GM21825 (cell line): ENCODE measurements around the gene MYOM1.

Source experiments
- ATAC-seq: cut with Tn5 transposase; IDR thresholded peaks from one replicate; pipeline ENCODE4 v1.9.1; 2021; ENCODE audit warnings: mild to moderate bottlenecking, moderate library complexity; ENCODE audit not compliant: unreplicated experiment

MYOM1 gene

DNA sequence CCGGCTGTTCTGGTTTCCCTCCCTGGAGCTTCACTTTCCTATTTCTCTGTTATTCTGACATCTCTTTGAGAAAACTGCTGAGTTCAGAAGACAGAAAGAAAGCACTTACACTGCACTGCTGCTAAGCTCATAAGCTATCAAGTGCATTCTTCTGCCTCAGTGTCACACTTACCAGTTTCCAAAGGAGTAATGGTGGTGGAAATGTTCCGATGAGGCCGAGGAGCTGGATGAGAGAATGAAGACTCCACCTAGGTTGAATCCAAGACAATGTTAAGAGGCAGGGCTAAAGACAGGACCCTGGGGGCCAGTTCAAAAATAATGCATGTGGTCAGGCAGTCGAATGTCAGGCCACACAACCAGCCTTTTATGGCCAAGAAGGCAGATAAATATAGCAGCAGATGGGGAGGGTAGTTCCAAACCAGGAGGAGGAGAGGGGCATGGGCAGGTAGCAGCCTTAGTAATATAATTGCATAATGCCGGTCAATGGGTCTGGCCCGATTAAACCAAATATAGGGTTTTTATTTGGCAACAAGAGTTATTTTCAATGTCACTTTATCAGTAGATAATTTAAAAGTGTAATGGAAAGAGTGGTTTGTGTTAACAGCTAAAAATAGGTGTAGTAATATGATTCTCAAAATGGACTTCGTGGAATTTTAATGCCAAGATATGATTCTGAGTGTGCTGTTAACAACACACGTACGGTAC, at the start of gene MYOM1:
MYOM1 (minus strand) TSS at position 338 of the 705 bp plus-strand sequence. CDS start 4,745 bp downstream, outside the sequence.
- ATAC-seq = no peak

DNA sequence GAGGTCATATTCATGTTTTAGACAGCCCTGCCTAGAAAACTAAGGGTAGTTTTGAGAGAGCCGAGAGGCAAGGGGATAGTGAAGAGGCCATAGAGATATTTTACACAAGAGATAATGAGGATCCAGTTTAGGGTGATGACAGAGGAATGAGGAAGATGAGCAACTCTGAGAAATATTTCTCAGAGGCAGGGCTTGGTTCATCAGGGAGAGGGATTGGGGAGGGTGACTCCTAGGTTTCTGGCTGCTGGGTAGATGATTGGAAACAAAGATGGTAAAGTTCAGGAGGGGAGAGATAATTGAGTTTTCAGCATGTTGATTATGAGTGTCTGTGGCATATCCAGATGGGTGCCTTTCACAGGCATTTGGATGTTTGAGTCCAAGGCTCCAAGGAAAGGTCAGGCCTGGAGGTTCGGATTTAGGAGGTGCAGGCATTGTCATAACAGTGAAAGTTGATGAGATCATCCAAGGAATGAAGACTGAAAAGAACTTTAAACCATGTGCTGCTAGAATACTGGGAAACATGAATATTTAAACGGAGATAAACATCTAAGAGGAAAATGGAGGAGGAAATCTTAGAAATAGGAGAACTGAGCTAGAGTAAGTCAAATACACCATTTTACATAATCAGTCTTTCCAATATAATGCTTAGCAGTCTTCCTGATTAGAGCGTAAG, 49.6 kb upstream of the MYOM1 start:
- ATAC-seq = no peak

DNA sequence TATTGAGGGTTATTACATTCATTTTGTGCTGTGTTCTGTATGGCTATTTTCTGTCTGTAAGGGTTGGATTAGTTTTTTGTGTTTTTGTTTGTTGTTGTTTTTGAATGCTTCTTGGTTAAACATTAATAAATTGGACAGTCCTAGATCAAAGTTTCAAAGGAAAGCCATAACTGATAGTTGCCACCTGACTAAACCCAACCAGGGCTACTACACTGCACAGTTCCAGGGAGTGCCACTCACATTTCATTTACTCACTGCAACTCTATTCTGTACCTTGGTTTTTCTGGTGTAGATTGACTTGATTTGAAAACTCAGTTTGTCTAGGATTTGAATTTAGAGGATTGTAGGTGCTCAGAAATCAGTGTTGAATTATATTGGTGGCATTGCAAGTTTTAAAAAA, 48.5 kb upstream of the MYOM1 start:
- ATAC-seq = no peak

DNA sequence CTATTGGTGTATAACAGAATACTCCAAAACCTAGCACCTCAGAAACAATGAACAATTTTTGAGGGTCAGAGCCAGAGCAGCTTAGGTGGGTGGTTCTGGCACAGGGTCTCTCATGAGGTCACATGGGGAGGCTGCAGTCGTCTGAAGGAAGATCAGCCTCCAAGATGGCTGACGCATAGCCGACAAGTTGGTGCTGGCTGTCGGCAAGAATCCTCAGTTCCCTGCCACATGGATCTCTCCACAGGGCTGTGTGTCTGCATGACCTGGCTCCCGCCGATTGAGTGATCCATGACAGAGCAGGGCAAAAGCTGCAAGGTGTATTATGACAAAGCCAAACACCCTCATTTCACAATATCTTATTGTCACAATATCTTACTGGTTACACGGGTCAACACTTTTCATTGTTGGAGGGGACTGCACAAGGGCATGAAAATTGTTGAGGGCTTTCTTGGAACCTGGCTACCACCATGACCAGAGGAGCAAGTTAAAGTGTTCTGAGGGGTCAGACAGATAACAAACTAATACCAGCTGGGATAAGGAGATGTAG, 46.4 kb upstream of the MYOM1 start:
- ATAC-seq = no peak

DNA sequence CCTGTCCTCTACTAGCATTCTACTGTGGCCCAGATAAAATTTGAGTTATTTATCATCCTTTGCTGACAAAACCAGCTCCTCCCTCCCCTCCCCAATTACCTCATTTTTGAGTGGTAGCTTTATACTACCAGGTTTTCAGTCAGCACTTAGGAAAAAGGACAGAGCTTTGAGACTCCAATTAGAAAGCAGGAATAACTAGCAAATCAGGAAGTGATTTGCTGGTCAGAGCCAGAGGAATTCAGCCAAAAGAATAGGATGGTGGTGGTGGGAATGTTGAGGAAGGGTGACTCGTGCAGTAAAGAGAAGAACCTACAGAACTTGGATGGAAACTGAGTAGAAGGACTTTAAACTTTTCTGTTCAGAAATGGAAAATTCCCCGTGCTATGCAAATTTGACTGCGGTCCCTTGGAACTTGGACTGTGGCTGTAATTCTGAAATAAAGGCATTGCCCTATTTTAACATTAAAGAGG, 45.8 kb upstream of the MYOM1 start:
- ATAC-seq = no peak

DNA sequence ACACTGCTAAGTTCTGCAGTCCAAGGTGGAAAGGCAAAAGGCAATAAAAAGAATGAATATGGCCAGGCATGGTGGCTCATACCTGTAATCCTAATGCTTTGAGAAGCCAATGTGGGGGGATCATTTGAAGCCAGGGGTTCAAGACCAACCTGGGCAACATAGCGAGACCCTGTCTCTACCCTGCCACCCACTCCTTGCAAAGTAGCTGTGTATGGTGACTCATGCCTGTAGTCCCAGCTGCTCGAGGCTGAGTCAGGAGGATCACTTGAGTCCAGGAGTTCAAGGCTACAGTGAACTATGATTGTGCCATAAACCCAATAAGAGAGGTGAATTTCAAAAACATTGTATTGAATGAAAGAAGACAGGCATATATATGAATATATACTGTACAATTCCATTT, 44.6 kb upstream of the MYOM1 start:
- no peak for ATAC-seq

DNA sequence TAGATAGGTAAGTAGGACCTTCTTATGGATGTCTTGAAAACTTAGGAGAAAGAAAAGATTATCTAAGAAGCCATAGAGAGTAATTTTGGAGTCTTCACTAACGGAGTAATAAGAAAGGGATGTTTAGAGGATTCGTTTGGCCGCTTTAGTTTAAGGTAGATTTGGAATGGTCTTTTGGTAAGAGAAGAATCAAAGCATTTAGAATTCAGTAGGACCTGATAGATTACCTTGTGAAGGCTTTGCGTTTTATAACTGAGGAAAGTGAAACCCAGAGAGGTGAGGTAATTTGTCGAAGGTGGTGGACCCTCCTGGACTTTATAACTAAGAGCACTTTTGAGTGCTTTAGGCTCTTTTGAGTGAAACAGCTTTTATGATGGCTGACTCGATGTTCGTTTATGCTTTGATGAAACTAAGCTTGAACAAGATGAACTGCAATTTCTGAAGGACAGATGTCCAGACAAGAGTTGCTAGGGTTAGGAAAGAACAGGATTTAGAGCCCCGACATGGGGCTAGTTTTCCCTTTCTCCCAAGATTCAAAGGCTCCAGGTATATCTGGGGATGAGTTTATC, 43.4 kb upstream of the MYOM1 start:
- ATAC-seq = no peak

DNA sequence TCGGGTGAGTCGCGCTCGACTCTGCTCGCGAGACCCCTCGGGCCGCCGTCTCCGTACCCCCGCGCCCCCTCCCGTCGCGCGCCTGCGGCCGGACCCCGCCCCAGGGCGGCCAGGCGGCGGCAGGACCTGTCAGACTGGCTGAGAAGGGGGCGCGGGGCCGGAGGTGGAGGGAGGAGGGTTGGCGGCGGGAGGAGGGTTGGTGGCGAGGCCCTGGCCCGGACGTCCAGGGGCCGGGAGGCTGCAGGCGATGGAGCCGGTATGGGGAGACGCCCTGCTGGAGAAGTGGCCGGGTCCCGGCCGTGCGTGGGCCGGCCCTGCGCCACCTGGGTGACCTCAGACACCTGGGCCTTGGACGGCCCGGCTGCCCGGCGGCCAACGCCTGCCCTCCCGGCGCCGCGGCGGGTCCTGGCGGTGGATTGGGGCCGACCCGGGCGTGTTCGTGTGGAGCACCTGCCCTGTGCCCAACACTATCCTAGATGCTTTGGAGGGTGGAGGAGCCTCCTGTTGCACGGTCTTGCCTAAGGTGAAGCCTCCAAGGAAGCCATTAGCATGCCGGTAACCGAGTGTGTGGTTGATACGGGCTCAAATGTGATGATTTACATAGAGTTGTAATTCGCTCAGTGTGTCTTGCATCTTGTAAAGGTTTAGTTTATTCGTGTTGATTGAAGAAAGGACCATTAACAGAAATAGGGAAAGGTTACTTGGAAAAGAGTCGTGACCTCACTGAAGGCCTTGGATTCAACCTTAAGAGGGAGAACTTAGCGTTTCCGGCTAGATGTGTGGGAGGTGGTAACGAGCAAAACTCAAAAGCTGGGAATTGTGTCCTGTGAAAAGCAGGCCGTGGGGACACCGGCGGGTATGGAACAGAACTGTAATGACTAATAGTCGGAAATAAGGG, 42.7 kb upstream of the MYOM1 start:
- peak; percentile 35 for ATAC-seq

DNA sequence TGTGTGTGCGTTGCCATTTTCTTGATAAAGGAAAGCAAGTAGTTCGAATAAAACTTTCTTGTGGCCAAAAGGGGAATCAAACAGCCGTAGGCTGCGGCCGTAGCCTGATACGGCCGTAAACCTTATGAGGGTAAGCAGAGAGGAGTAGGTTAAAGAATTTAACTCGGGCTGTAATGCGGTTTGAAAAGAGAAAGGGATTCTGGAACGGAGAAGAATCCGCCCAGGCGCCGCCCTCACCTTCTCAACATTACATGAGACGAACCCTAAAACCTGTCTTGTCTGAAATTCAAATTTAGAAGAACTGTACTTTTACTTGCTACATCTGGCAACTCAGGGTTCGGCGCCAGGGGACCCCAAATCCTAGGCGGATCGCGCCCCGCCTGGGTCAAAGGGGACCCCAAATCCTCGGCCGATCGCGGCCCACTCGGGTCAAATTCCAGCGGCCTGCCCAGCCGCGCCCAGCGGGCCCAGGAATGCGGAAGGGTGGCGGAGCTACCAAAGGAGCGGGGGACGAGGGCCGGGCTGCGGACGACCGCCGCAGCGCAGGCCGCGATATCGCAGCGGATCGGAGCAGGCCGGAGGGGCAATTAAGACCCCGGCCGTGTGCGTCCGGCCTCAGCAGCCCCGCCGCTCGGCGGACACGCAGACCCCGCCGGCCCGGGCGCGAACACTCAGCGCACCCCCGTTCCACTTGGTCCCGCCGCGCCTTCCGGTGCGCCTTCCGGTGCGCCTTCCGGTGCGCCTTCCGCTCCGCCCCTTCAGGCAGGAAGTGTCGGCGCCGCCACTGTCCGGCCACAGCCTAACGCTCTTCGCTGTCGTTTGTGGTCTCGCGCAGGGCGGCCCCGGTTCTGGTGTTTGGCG, 41.8 kb upstream of the MYOM1 start, which contains the start of gene MYL12B:
MYL12B (plus strand) TSS at position 761 of the 861 bp plus-strand sequence. CDS start 10,766 bp downstream, outside the sequence.
- peak; percentile 79 for ATAC-seq

DNA sequence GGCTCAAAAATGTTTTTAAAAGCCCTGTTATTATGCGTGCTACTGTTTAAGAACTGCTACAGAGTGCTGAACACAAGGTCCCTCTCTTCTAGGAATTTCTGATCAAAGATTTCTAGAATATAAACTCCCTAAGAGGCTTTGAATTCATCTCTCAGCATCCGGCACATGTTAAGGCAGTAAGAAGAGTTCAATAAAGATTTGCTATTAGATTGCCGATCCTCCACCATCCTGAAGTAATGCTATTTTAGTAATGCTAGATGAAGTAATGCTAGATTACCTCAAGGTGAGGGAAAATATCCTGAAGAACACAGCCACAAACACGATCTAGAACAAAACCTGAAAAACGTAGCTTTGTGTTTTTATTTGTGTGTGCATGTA, 41.2 kb upstream of the MYOM1 start:
- no peak for ATAC-seq

DNA sequence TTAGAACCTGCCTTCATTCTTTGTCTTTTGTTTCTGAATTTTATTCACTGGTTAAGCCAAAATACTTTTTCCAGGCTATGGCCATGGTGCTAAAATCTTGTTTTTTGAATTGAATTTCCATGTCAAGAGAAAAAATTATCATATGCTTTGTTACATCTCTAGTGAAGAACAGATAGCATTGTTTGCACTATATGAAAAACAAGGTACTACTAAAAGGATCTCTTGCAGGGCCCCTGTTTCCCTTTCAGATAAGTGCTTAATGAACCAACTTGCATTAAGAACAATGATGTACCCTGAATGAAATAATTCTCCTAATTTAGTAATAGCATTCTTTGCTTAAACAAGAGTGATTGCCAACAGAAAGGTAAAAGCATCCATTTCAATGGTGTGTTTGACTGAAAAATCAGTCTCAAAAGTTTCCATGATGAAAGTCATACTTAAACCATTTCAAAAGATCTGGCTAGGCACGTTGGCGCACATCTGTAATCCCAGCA, 37.9 kb upstream of the MYOM1 start:
- no peak for ATAC-seq

DNA sequence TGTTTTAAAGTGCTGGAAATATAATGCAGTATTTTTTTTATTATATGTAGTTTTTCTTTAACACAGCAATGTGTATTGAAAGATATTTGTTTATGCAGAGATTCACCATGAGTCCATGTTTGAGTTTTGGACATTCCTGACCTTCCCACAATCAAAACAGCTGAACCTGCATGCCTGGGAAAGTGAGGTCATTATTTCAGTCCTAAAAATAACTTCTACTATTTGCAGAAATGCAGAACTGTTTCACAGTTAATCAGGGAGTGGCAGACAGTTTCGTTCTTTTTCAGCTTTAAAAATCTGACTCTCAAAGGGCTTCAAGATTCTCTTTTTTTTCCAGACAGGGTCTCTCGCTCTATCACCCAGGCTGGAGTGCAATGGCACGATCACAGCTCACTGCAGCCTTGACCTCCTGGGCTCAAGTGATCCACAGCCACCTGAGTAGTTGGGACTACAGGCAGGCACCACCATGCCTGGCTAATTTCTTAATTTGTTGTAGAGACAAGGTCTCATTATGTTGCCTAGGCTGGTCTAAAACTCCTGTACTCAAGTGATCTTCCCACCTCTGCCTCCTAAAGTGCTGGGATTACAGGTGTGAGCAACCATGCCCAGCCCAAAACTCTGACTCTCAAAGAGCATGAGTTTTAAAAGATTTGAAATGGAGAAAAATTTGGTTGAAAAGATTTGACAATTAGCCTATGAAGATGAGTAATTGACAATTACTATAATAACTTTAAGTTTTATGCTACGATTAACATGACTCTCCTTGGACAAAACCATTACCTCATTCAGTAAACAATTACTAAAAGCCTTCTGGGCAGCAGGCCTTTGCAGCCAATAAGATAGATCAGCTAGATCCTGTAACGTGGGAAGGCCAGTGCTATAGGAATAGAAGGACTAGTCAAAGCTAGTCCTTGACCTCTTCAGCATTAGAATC, 37.2 kb upstream of the MYOM1 start:
- ATAC-seq = no peak

DNA sequence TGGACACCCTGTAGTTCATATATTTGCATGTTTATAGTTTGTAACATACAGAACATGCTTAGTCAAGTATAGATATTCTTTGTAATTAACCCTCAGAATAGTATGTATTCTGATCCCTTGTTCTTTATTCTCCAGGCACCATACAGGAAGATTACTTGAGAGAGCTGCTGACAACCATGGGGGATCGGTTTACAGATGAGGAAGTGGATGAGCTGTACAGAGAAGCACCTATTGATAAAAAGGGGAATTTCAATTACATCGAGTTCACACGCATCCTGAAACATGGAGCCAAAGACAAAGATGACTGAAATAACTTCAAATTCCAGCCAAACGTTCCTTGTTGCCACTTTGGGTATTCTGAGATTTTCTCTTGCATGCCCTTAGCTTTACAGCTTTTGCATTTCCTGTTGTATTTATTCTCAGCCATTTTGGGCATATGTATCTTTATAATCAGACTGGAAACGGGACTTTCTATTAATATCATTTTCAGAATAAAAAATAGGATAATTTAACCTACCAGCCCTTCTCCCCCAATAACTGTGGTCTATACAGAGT, 35.9 kb upstream of the MYOM1 start:
- no peak for ATAC-seq

DNA sequence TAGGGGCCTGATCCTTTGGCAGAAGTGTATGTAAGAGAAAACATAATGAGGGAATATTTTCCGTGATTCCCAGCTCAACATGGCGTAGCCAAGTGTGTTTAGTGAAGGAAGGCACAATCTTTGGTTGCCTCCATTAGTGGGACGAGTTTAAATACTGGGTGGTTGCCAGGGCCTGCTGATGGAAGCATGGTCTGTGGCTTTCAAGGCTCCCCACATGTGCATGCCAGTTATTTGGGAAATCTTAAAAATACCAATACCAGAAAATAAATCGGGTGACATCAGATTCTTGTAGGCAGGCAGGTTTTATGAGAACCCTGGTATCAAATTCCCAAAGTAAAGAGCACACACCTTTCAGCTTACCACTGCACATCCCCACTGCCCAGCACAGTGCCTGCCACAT, 35.0 kb upstream of the MYOM1 start:
- ATAC-seq = no peak

DNA sequence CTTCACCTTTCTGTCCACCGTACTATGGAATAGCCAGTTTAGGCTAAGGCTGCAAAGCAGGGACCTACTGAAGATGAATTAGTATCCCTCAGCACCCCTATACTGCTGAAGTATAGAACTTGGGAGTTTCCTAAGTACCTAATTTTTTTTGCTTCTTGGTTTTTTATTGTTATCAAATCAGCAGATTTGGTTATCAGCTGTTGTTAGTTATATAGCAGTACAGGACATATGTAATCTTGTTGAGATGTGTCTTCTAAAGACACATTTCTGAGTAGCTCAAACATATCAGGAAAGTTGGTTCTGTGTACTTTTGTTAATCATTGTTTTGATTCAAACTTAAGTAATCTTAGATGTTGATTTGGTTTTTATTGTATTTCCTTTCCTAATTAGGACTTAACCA, 33.1 kb upstream of the MYOM1 start:
- no peak for ATAC-seq

DNA sequence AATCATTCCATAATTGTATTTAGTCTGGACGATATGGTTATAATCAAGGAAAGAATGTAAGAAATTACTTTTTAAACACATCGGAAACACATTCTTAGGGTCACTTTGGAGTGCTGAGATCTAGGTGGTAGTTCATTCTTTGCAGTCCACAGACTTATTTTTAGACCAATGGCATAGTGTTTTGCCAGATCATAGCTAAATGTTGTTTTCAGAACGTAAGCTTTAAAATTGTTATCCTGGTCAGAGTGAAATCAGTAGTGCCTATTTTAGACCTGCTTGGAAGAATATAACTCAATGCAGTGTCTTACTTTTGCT, 32.2 kb upstream of the MYOM1 start:
- ATAC-seq = no peak

DNA sequence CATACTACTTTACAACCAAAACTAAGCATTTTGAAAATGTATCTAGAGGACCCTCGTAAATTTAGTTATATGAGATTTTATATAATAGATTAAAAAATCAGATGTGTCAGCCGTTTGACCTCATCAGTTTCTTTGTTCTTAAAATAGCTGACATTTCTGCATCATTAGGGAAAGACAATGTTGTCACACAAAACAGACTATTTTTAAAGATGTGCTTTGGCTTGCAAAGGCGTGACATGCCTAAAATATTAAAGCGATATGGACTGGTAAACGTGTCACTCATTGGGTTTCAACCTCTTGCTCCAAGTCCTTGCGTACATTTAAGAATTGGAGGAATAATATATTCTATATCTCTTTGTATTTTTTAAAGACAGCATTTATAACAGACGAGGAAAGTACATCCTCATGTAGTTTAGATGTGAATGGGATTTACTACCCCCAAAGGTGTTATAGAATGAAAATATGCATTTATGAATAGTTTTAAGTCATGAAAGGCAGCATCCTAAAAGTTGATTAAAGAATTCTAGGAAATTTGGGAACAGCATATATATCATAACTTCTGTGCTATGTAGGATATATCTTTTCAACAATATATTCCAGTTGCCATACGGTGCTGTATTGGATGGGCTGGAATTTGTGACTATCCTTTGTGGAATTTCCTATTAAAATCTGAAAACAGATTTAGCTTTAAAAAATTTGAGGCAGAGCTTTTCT, 31.6 kb upstream of the MYOM1 start:
- ATAC-seq = no peak
